SK-N-MC (cell line): ENCODE data around the gene HSDL1.

Experiments used
- EZH2 ChIP-seq: fragments of 200-600 bp; sonication (generic); IDR thresholded peaks from one replicate; pipeline ENCODE4 v1.6.1; 2017; ENCODE audit warnings: antibody characterized with exemption
- FOXP2 ChIP-seq: optimal IDR thresholded peaks from 2 replicates; pipeline ENCODE3; 2011; ENCODE audit warnings: mild to moderate bottlenecking, moderate library complexity; ENCODE audit not compliant: insufficient read depth; ENCODE audit errors: extremely low read length, control extremely low read depth
- POLR2AphosphoS5 ChIP-seq: IDR thresholded peaks from 2 replicates; pipeline ENCODE4 v1.6.1; 2012; ENCODE audit warnings: mild to moderate bottlenecking, low read depth, low read length, borderline replicate concordance

DNA sequence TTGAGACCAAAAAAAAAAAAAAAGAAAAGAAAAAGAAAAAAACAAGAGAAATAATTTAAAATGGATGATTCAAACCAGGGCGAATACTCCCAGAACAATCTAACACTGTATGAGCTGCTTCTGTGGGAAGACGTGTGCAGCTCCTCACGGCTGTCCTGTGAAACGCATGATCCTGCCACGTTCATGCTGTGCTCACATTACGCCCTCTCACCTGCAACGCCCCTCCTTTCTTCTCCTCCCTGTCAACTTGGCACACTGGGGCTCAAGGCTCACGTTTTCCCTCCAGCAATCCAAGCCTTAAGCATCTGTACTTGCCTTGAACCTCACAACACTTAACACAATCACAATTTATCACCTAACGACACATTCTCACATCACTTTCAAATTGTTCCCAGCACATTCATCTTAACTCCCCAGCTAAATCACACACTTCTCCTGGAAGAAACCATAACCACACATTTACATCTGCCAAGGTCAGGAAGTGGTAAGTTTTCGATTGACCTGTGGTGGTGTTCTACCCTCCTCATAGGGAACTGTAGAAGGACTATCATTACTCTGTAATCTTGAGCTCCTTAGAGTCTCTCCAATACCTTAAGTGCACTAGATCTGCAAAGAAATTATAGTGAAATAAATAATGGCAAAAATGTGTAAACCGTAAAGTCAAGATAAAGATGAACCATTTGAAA lies 57.4 kb downstream of the HSDL1 start:
- TF ChIP-seq POLR2AphosphoS5: no peak
- no peak for TF ChIP-seq EZH2
- no peak for TF ChIP-seq FOXP2
